ENCODE data around the gene SLC25A28.
A peak's percentile ranks its signal among the peaks of the same experiment; 100 is the strongest.
"Not testable (repeated sequence)": the region's sequence is repeated elsewhere in the genome, so short reads cannot be mapped to it uniquely, and the experiment has no call there.

Gene SLC25A28

DNA sequence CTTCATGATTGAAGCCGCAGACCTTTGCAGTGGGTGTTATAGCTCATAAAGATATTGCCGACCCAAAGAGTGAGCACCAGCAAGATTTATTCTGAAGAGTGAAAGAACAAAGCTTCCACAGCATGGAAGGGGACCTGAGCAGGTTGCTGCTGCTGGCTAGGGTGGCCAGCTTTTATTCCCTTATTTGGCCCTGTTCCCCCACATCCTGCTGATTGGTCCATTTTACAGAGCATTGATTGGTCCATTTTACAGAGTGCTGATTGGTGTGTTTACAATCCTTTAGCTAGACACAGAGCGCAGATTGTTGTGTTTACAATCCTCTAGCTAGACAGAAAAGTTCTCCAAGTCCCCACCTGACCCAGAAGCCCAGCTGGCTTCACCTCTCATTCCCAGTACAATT, 4.9 kb upstream of the SLC25A28 start:
- not testable (repeated sequence) for DNase-seq

DNA sequence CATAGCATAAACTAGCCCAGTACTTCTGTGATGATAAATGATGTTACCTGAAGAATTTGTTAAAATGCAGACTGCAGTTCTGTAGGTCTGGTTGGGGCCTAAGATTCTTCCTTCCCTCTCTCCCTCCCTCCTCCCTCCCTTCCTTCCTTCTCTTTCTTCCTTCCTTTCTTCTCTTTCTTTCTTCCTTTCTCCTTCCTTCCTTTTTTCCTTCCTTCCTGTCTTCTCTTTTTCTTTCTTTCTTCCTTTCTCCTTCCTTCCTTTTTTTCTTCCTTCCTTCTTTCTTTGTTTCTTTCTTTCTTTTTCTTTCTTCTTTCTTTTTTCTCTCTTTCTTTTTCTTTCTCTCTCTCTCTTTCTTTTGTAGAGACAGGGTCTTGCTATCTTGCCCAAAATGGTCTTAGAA, 3.7 kb upstream of the SLC25A28 start:
- no peak for DNase-seq

DNA sequence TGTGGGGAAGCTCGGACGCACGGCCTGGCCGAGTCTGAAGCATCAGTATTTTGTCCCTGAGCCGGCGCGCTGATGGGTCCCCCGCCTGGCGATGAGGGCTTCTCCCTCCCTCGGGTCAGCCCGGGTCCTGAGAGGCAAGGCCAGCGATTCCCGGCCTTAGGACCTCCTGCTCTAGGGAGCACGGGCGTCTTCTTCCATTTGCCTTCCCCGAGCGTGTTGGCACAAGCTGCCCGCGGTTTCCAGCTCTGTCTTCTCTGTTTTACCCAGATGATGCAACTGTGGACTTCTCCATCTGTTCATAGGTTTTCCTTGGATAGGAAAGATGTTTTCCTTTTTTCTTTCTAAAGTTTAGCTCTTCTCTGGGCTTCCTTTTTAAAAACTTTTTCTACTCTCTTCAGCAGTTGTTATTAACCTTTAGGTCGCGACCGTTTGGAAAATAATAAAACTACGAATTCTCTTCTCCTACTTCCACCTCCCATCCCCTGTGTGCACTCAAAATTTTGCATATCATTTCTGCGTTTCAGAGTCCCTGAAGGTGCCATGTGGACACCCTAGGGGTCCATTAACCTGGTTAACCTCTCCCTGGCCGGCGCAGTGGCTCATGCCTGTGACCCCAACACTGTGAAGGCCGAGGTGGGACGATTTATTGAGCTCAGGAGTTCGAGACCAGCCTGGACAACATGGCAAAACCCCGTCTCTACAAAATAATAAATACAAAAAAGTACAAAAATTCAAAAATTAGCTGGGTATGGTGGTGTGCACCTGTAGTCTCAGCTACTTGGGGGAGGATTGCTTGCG, 1.4 kb upstream of the SLC25A28 start:
- peak; percentile 71 for DNase-seq

DNA sequence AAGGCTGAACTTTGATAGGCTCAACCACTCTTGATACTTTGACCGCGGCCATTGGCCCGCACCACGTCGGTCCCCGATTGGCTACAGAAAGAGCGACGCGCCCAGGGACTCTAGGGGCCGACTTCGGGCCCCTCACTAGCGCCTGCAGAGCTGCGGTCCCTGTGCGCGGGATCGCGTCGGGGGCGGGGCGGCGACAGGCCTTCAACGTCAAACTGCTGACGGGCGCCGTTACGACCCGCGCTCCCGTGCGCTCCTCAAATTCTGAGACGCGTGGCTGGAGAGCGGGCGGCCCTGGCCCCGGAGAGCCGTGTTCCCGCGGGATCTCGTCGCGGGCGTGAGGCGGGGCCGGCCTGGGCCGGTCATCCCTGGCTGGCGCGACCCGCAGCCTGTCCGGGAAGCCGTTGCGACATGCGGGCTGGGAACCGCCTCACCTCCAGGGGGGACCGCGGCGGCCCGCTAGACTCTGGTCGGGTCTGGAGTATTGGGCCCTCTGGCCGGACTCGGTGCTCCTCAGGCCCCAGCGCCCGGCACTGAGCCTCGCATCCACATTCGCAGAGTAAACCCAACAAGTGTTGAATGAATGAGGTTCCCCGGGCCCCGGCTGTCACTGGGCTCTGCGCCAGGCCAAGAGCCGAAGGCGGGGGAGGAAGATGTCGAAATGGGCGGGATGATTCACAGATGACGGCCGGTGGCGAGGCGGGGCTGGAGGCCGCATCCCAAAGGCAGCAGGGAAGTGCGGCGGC, 643 bp upstream of the SLC25A28 start:
- peak; percentile 83 for DNase-seq

- DNase-seq, result no peak
Observed at GRCh38 chr10:99619090-99619800, 994 bp downstream of the SLC25A28 start.

DNA sequence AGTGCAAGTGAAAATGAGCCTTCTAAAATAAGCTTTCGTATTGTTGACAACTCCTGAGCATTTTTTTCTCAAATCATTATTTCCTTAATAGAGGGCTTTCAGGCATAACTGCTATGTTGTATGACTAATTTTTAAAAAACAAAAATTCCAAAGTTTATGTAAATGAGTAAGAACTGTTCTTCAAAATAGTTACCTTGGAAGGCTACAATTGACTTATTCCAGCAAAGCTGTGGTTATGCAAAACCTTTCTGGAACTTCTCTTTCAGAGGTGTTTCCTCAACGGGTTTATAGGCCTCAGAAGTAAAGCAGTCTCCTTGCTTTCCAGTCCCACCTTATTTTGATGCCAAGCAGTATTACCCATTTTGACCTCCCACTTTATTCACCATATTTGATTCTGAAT, 2.5 kb downstream of the SLC25A28 start:
- no peak for DNase-seq

- no peak for DNase-seq
Observed at GRCh38 chr10:99615426-99615825, 4.8 kb downstream of the SLC25A28 start.

GRCh38 chr10:99612167-99612831, 7.9 kb downstream of the SLC25A28 start:
- DNase-seq, result peak; percentile 5

DNA sequence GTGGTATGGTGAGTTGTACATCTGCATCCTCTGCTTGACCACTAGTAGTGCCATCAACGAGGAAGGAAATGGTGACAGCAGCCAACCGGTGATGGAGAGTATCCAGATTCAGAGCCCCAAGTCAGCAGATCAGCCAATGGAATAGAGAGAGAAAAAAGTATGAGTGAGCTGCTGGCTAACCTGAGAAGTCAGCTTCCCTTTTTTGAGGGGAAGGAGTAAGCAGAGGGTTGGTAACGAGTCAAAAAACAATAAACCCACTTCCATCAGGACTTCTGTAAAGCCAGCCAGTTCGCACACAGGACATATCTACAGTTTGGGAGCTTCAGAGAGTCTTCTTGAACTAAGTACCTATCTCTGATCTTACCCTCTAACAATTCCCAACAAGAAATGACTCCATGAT, 8.9 kb downstream of the SLC25A28 start:
- DNase-seq, result no peak

GRCh38 chr10:99610221-99610620, 10.0 kb downstream of the SLC25A28 start:
- no peak for DNase-seq

- DNase-seq, result no peak
Observed at GRCh38 chr10:99609186-99609585, 11.1 kb downstream of the SLC25A28 start.

DNA sequence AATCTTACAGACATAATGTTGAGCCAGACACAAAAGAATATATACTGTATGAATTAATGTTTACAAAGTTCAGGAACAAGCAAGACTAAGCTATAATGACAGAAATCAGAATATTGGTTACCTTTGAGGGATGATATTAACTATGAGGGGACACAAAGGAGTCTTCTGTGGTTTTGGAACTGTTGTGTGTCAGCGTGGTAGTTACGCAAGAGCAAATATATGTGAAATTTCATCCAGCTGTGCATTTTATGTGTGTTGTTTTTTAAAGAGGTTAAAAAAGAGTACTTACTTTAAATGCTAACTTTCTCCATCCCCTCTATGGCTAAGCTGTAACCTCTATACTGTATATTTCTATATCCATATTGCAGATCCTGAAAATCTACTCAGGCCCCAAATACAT, 14.9 kb downstream of the SLC25A28 start:
- no peak for DNase-seq

DNA sequence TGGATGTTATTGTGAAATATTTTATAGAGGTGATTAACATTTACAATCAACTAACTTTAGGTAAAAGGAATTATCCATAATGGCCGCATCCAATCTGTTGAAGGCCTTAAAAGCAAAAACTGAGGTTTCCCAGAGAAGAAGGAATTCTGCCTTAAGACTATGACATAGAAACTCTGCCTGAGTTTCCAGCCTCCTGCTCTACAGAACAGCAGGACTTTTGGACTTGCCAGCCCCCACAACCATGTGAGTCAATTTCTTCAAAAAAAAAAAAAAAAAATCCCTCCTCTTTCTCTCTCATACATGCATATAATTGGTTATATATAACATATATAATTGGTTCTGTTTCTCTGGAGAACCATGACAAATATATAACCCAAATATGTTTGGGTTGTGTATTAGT, 15.4 kb downstream of the SLC25A28 start:
- no peak for DNase-seq

DNA sequence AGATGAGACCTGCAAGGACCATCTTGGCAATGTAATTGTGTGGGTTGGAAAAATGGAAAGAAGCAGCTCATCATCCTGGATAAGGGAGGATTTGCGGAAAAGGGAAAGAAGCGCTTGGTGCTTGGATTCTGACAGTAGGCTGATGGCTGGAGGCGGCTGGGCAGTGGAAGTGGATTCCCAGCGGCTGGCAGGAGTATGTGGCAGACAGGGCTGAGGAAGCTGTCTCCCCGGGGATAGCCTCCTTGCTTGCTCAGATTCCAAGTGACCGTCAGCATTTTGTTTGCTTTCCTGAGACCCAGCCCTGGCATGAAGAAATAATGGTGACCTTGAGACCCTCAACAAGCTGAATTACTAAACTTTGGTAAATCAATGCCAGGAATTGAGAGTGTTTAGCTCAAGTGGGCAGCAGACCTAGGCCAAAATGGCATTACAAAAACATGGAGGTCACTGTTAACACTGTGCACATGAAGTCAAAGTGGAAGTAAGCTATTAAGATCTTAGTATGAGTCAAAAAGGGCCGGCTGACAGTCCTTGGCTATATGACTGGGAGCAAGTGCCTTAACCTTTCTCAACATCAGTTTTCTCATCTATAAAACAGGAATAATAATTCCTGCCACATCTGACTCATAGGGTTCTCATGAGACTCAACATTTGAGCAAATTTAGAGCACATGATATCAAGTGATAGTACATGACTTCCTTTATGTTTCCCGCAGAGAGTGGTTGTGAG, 21.3 kb downstream of the SLC25A28 start:
- DNase-seq, result no peak

DNA sequence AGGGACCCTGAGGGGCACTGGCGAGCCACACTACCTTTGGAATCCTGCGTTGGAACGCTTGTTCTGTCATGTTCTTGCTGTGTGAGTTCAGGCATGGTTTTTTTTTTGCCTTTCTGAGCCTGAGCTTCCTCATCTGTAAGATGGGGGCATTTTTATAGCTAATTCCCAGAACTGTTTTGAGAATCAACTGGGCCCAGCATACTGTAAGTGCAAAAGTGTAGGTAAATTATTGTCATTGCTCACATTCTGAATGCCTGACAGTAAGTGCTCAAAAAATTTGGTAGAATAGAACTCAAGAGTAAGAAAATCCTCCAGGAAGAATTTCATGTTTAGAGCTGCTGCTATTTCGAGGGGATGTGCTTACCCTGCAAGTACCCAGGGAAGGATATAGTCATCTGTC, 22.2 kb downstream of the SLC25A28 start:
- no peak for DNase-seq

DNA sequence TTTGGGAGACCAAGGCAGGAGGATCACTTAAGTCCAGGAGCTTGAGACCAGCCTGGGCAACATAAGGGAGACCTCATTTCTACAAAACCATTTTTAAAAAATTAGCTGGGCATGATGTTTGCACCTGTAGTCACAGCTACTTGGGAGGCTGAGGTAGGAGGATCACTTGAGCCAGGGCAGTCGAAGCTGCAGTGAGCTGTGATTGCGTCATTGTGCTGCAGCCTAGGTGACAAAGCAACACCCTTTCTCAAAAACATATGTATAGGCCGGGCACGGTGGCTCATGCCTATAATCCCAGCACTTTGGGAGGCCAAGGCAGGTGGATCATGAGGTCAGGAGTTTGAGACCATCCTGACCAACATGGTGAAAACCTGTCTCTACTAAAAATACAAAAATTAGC, 23.5 kb downstream of the SLC25A28 start:
- not testable (repeated sequence) for DNase-seq

- no peak for DNase-seq
Observed at GRCh38 chr10:99595770-99596465, 24.3 kb downstream of the SLC25A28 start.

DNA sequence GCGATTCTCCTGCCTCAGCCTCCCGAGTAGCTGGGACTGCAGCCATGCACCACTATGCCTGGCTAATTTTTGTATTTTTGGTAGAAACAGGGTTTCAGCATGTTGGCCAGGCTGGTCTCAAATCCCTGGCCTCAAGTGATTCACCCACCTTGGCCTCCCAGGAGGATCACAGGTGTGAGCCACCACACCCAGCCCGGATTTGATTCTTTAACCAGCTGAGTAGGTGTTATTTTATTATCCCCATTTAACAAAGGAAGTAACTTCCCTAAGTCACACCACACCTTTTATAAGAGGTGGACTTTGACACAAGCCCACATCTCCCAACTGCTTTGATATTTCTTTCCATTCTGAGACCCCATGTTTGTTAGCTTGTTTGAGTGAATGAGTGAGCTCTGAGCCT, 25.0 kb downstream of the SLC25A28 start:
- no peak for DNase-seq

GRCh38 chr10:99593312-99593711, 26.9 kb downstream of the SLC25A28 start:
- DNase-seq, result no peak

GRCh38 chr10:99590799-99591198, 29.4 kb downstream of the SLC25A28 start:
- DNase-seq, result no peak

- DNase-seq, result no peak
Observed at GRCh38 chr10:99583687-99584086, 36.6 kb downstream of the SLC25A28 start.

- DNase-seq, result no peak
Observed at GRCh38 chr10:99582255-99582770, 37.9 kb downstream of the SLC25A28 start.

Data from NCI-H510A (cell line).